A549 (cell line): ENCODE data around the gene PPM1L. TPM values are rescaled to one million over a fixed set of nuclear protein-coding genes. Genes with fewer than 3 reads are reported as not detected.

Source experiments
- ATAC-seq, 2 experiments: fragments of 200-7000 bp in 1 of 2; fragments of >200 bp in 1 of 2; cut with Nextera tagmentation in 1 of 2; cut with Tn5 transposase in 1 of 2; 3 replicates each; pipeline versions ENCODE4 v1.8.0 to v1.9.1; 2018 to 2020; ENCODE audit warnings: mild to moderate bottlenecking in 1 of 2, moderate library complexity in 1 of 2
- CTCF ChIA-PET: fragments of 300-600 bp; sonication (Branson Sonifier 250); formaldehyde crosslinking; extraction: SDS; loops from one replicate; lab custom pipeline; 2021; ENCODE audit warnings: antibody characterized with exemption, inconsistent platforms; lab: Yijun Ruan, JAX
- POLR2A ChIA-PET: fragments of 350-600 bp; formaldehyde crosslinking; extraction: SDS; loops from one replicate; lab custom pipeline; 2021; ENCODE audit warnings: antibody characterized with exemption, inconsistent platforms; lab: Yijun Ruan, JAX
- DNase-seq, 2 experiments: peaks; one replicate each; pipeline versions ENCODE4 v3.0.0 to v3.0.0-alpha.2; 2011 to 2016; ENCODE audit warnings: low read depth in 1 of 2, low spot score in 1 of 2
- FAIRE-seq: peaks from 2 replicates; lab custom pipeline; 2011; peaks lifted over from hg19 to GRCh38; lab: Jason Lieb, UNC
- H3K27ac ChIP-seq, 2 experiments: fragments of >200 bp; sonication (Bioruptor Twin); formaldehyde crosslinking; 3 replicates each; pipeline ENCODE4 v1.5.1; 2016 to 2017
- H3K4me1 ChIP-seq: fragments of >200 bp; sonication (Bioruptor Twin); formaldehyde crosslinking; 3 replicates; pipeline ENCODE4 v1.6.1; 2016
- H3K4me2 ChIP-seq: fragments of >200 bp; sonication (Bioruptor Twin); formaldehyde crosslinking; 3 replicates; pipeline ENCODE4 v1.6.1; 2016
- H3K4me3 ChIP-seq: fragments of >200 bp; sonication (Bioruptor Twin); formaldehyde crosslinking; 3 replicates; pipeline ENCODE4 v1.5.1; 2016
- H3K9me3 ChIP-seq: fragments of >200 bp; sonication (Bioruptor Twin); formaldehyde crosslinking; 3 replicates; pipeline ENCODE4 v1.6.1; 2016
- BHLHE40 ChIP-seq: IDR thresholded peaks from 2 replicates; pipeline ENCODE4 v1.6.1; 2012; ENCODE audit warnings: low read depth, low read length, inconsistent platforms
- CHD2 ChIP-seq: fragments of 150-350 bp; IDR thresholded peaks from 2 replicates; pipeline ENCODE4 v1.6.1; 2014; ENCODE audit warnings: low read length; ENCODE audit not compliant: partially characterized antibody
- E2F6 ChIP-seq: IDR thresholded peaks from 2 replicates; pipeline ENCODE4 v1.6.1; 2012; ENCODE audit warnings: low read depth, borderline replicate concordance
- EHMT2 ChIP-seq: fragments of 200-600 bp; sonication (generic); IDR thresholded peaks from 2 replicates; pipeline ENCODE4 v1.6.1; 2016; ENCODE audit warnings: antibody characterized with exemption, low read depth, mild to moderate bottlenecking, moderate library complexity
- HOXB13 ChIP-seq: fragments of 250-450 bp; sonication (Bioruptor Pico); IDR thresholded peaks from 2 replicates; pipeline ENCODE4 v1.5.0; 2020; ENCODE audit warnings: low read depth, mild to moderate bottlenecking, moderate library complexity
- JUN ChIP-seq, 2 experiments: fragments of >200 bp; sonication (Bioruptor Twin); formaldehyde crosslinking; IDR thresholded peaks; 2 replicates in 1 of 2; 3 replicates in 1 of 2; pipeline ENCODE4 v1.6.1; 2016 to 2017
- MAZ ChIP-seq: fragments of 150-350 bp; IDR thresholded peaks from 2 replicates; pipeline ENCODE4 v1.6.1; 2014; ENCODE audit warnings: antibody characterized with exemption, low read depth, low read length, borderline replicate concordance
- NR3C1 ChIP-seq: fragments of >200 bp; sonication (Bioruptor Twin); formaldehyde crosslinking; IDR thresholded peaks from 3 replicates; pipeline ENCODE4 v1.6.1; 2017
- PHF8 ChIP-seq: fragments of 200-600 bp; sonication (generic); IDR thresholded peaks from 2 replicates; pipeline ENCODE4 v1.6.1; 2016; ENCODE audit warnings: low read depth, mild to moderate bottlenecking, antibody characterized with exemption, moderate library complexity, borderline replicate concordance
- POLR2A ChIP-seq: IDR thresholded peaks from 2 replicates; pipeline ENCODE4 v1.6.1; 2012; ENCODE audit warnings: mild to moderate bottlenecking, low read length
- RNF2 ChIP-seq: fragments of 200-600 bp; sonication (generic); IDR thresholded peaks from 2 replicates; pipeline ENCODE4 v1.6.1; 2016; ENCODE audit warnings: low read depth, mild to moderate bottlenecking, antibody characterized with exemption, moderate library complexity, borderline replicate concordance
- WGBS: methylation state at CpG from one replicate; pipeline ENCODE4 v1.1.6; 2017; ENCODE audit errors: missing lambda C conversion rate; 5-methylcytosine and 5-hydroxymethylcytosine counted together
- polyA plus RNA-seq, 4 experiments: library from polyadenylated mRNA; depleted of rRNA in 3 of 4; stranded (reverse); fragments of >200 nt; fragmentation: RNase III in 1 of 4; extraction: RNeasy Plus Mini Kit Qiagen cat#74134 plus additional on column Dnase treatment in 1 of 4; gene quantifications; 2 replicates in 3 of 4; 3 replicates in 1 of 4; pipeline ENCODE4 v1.2.3, GENCODE V29; 2011 to 2017
- TF ChIP-seq, protein P1 (sequence below): fragments of 200-600 bp; sonication (generic); IDR thresholded peaks from 2 replicates; pipeline ENCODE4 v1.6.1; 2016; ENCODE audit warnings: antibody characterized with exemption, mild to moderate bottlenecking, moderate library complexity
- TF ChIP-seq, protein P2 (sequence below): IDR thresholded peaks from 2 replicates; pipeline ENCODE4 v1.6.1; 2012

Gene PPM1L
- polyA plus RNA-seq, 2 of the 4 experiments (the other 2 are of a cell fraction): 0.27 to 0.45 TPM

DNA sequence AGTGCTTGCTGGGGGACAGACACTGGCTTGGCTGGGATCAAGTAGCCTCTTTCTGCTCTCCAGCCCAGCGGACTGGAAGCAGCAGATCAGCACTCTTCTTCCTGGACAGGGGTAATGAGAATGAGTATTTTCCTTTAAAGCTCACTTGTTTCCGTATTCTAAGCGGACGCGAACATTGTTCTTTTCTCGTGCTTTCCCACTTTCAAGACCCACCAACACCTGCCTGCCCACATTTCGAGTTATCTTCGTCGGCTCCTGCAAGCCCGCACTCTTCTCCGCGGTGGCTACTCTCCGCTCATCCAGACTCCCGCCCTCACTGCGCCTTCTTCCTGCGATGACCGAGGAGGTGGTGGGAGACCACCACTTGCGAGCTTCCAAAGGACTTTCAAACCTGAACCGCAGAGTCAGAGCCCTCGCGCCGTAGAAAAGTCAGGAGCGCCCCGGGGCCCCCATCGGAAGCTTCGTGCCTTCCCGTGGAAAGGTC is 1.6 kb upstream of the PPM1L start:
- Histone ChIP-seq H3K27ac (peak overlapping the region; percentile 68 to 88), H3K4me1 (peaks cover 9% of the 10 kb centered on the region; the same call in 1 of the 3 replicates), H3K9me3 (no peaks in the 10 kb centered on the region), H3K4me3 (peak overlapping the region; percentile 57), H3K4me2 (peak overlapping the region; percentile 84)
- POLR2A ChIA-PET: interaction anchor here (0.5 kb wide), 1 partner anchor 16 kb away, joined by 3 read pairs; no protein-coding TSS in a partner anchor
- no peak for FAIRE-seq
- TF ChIP-seq E2F6: 0 out of 2 replicates have a peak, but pooled peaks have one; percentile 43
- TF ChIP-seq, protein P1, sequence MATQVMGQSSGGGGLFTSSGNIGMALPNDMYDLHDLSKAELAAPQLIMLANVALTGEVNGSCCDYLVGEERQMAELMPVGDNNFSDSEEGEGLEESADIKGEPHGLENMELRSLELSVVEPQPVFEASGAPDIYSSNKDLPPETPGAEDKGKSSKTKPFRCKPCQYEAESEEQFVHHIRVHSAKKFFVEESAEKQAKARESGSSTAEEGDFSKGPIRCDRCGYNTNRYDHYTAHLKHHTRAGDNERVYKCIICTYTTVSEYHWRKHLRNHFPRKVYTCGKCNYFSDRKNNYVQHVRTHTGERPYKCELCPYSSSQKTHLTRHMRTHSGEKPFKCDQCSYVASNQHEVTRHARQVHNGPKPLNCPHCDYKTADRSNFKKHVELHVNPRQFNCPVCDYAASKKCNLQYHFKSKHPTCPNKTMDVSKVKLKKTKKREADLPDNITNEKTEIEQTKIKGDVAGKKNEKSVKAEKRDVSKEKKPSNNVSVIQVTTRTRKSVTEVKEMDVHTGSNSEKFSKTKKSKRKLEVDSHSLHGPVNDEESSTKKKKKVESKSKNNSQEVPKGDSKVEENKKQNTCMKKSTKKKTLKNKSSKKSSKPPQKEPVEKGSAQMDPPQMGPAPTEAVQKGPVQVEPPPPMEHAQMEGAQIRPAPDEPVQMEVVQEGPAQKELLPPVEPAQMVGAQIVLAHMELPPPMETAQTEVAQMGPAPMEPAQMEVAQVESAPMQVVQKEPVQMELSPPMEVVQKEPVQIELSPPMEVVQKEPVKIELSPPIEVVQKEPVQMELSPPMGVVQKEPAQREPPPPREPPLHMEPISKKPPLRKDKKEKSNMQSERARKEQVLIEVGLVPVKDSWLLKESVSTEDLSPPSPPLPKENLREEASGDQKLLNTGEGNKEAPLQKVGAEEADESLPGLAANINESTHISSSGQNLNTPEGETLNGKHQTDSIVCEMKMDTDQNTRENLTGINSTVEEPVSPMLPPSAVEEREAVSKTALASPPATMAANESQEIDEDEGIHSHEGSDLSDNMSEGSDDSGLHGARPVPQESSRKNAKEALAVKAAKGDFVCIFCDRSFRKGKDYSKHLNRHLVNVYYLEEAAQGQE: peak; percentile 83
- TF ChIP-seq EHMT2: no peak
- DNase-seq: peak in 1 of 2 experiments; percentile 5
- CTCF ChIA-PET: no interaction called here
- 27% methylated on average over 21 of the region's 27 CpGs for whole genome bisulfite sequencing
- ATAC-seq: peak; percentile 14 to 20; a peak in 5 of 6 replicates

GRCh38 chr3:160754855-160755747 is 930 bp upstream of the PPM1L start:
- no peak for TF ChIP-seq MAZ
- peak; percentile 65; the same call in 1 of the 2 replicates for TF ChIP-seq PHF8
- TF ChIP-seq CHD2: no peak
- no peak for TF ChIP-seq NR3C1
- TF ChIP-seq RNF2: peak; percentile 84; the same call in 1 of the 2 replicates
- peak in 1 of 2 experiments; percentile 51; a peak in 2 of 5 replicates for TF ChIP-seq JUN (IDR thresholded peaks at IDR 0.05)
- peak; percentile 54 for TF ChIP-seq POLR2A
- TF ChIP-seq HOXB13 (CRISPR knock-in tag): 0 out of 2 replicates have a peak, but pooled peaks have one; percentile 55
- TF ChIP-seq, protein P2, sequence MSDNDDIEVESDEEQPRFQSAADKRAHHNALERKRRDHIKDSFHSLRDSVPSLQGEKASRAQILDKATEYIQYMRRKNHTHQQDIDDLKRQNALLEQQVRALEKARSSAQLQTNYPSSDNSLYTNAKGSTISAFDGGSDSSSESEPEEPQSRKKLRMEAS: peak; percentile 66
- peak; percentile 38; the same call in 1 of the 2 replicates for TF ChIP-seq BHLHE40
- TF ChIP-seq E2F6: peak; percentile 57; the same call in 1 of the 2 replicates
- 2% methylated on average over 32 of the region's 85 CpGs for WGBS
- ChIA-PET POLR2A (no interaction called here), CTCF (interaction anchor here (0.7 to 1.2 kb wide), 3 partner anchors 18 to 132 kb away, joined by 3 to 4 read pairs (median 3); no protein-coding TSS in a partner anchor)
- peak overlapping the region; percentile 68 to 88 for H3K27ac ChIP-seq
- peak overlapping the region; percentile 84 for H3K4me2 ChIP-seq
- FAIRE-seq (no peak), DNase-seq (peak; percentile 70 to 88), ATAC-seq (peak; percentile 86 to 94)
- peaks cover 9% of the 10 kb centered on the region; the same call in 1 of the 3 replicates for H3K4me1 ChIP-seq
- H3K4me3 ChIP-seq: peak overlapping the region; percentile 57
- no peaks in the 10 kb centered on the region for H3K9me3 ChIP-seq
